ENCODE results near the gene C5orf52.
A peak's percentile ranks its signal among the peaks of the same experiment; 100 is the strongest.
"Not testable (repeated sequence)": the region's sequence is repeated elsewhere in the genome, so short reads cannot be mapped to it uniquely, and the experiment has no call there.

Gene C5orf52

GRCh38 chr5:157670662-157671591, at the start of gene C5orf52:
TSS of gene C5orf52 (plus strand) at chr5:157671533. CDS start at chr5:157671615, 82 bp downstream.
- FAIRE-seq, result no peak

GRCh38 chr5:157624144-157624543, 47.2 kb upstream of the C5orf52 start:
- no peak for FAIRE-seq

- no peak for FAIRE-seq
These were observed 44.5 kb upstream of the C5orf52 start for GRCh38 chr5:157626831-157627230.

GRCh38 chr5:157630341-157630740, 41.0 kb upstream of the C5orf52 start:
- no peak for FAIRE-seq

- FAIRE-seq, result no peak
These were observed 30.8 kb upstream of the C5orf52 start for GRCh38 chr5:157640406-157641066.

GRCh38 chr5:157648275-157648990, 22.9 kb upstream of the C5orf52 start:
- no peak for FAIRE-seq

GRCh38 chr5:157649101-157649500, 22.2 kb upstream of the C5orf52 start:
- FAIRE-seq, result no peak

- no peak for FAIRE-seq
These were observed 20.2 kb upstream of the C5orf52 start for GRCh38 chr5:157650991-157651611.

- FAIRE-seq, result no peak
These were observed 19.5 kb upstream of the C5orf52 start for GRCh38 chr5:157651623-157652376.

- no peak for FAIRE-seq
These were observed 19.0 kb upstream of the C5orf52 start, which contains the start of gene SOX30 for GRCh38 chr5:157652377-157652692. TSS of gene SOX30 (minus strand) at chr5:157652438. CDS start at chr5:157652078, 360 bp downstream.

GRCh38 chr5:157657516-157657915, 13.8 kb upstream of the C5orf52 start:
- no peak for FAIRE-seq

GRCh38 chr5:157658893-157659292, 12.4 kb upstream of the C5orf52 start:
- FAIRE-seq, result no peak

- FAIRE-seq, result no peak
These were observed 11.3 kb upstream of the C5orf52 start for GRCh38 chr5:157659868-157660660.

- peak; percentile 62 for FAIRE-seq
These were observed 5.8 kb upstream of the C5orf52 start for GRCh38 chr5:157665467-157666070.

- no peak for FAIRE-seq
These were observed 3.0 kb upstream of the C5orf52 start for GRCh38 chr5:157668356-157668755.

GRCh38 chr5:157669701-157670097, 1.6 kb upstream of the C5orf52 start:
- FAIRE-seq, result no peak

- FAIRE-seq, result no peak
These were observed 428 bp downstream of the C5orf52 start for GRCh38 chr5:157671592-157672330.

- FAIRE-seq, result no peak
These were observed 1.6 kb downstream of the C5orf52 start for GRCh38 chr5:157672976-157673375.

- not testable (repeated sequence) for FAIRE-seq
These were observed 3.0 kb downstream of the C5orf52 start for GRCh38 chr5:157674351-157674750.

GRCh38 chr5:157677931-157678330, 6.6 kb downstream of the C5orf52 start:
- FAIRE-seq, result no peak

All from G401.6 (cell line).